Right lobe of liver (tissue), 4 donors: Measurements from ENCODE around the gene ERC1.

Experiments
- CTCF ChIP-seq, 4 donors: fragments of 200-600 bp in 3 of 4; fragments of 450-650 bp in 1 of 4; IDR thresholded peaks; one replicate each; pipeline versions ENCODE4 v1.5.1 to v1.8.0; 2016 to 2022; ENCODE audit warnings: antibody characterized with exemption in 4 of 4, mild to moderate bottlenecking in 2 of 4
- POLR2A ChIP-seq: fragments of 450-650 bp; IDR thresholded peaks from one replicate; pipeline ENCODE4 v1.6.1; 2017; ENCODE audit warnings: antibody characterized with exemption, mild to moderate bottlenecking
- donor health status: DM: no; HTN: no; CAD: no.
- donor health status: DM: no; HTN: no; CAD: no.
- donor health status: DM: no; HTN: yes; CAD: no.

GRCh38 chr12:1099158-1099557 is 108.1 kb downstream of the ERC1 start:
- TF ChIP-seq CTCF (IDR thresholded peaks at IDR 0.05) (no peak), POLR2A (no peak)
